Measurements from ENCODE around the gene DMPK.

The DMPK gene

DNA sequence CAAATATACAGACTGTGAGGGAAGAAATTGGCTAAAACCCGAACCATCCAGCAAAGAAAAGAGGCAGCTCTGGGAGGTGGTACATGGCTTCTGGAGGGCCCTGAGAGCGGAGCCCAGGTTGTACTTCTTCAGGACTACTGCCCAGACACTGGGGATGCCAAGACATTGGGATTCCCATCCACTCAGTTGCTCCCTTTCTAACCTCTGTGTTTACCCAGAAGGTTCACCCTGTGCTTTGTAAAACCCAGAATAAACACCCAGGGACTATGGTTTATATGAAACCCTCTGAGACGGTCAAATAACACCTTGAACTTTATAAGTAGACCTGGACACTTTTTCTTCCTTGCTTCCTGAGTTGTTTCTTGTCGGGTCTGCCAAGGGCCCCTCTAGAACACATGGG, 39.3 kb downstream of the DMPK start:
- ATAC-seq = no peak
- TF ChIP-seq ISL1 (CRISPR knock-in tag; IDR thresholded peaks at IDR 0.05) (no peak), ZC3H10 (CRISPR knock-in tag; IDR thresholded peaks at IDR 0.05) (no peak), TOX (CRISPR knock-in tag; IDR thresholded peaks at IDR 0.05; ENCODE audit: borderline replicate concordance) (no peak), ARNTL (CRISPR knock-in tag; IDR thresholded peaks at IDR 0.05; ENCODE audit: borderline replicate concordance, low read depth) (no peak), ZNF565 (CRISPR knock-in tag; conservative IDR thresholded peaks at IDR 0.05; ENCODE audit: low read depth) (no peak), ZNF8 (CRISPR knock-in tag; IDR thresholded peaks at IDR 0.05) (no peak), ESRRG (CRISPR knock-in tag; IDR thresholded peaks at IDR 0.05) (no peak), ZNF70 (CRISPR knock-in tag; IDR thresholded peaks at IDR 0.05) (no peak), TCF4 (CRISPR knock-in tag; IDR thresholded peaks at IDR 0.05; ENCODE audit: borderline replicate concordance) (no peak), RARB (CRISPR knock-in tag; IDR thresholded peaks at IDR 0.05) (no peak)
- TF ChIP-seq, protein P1, sequence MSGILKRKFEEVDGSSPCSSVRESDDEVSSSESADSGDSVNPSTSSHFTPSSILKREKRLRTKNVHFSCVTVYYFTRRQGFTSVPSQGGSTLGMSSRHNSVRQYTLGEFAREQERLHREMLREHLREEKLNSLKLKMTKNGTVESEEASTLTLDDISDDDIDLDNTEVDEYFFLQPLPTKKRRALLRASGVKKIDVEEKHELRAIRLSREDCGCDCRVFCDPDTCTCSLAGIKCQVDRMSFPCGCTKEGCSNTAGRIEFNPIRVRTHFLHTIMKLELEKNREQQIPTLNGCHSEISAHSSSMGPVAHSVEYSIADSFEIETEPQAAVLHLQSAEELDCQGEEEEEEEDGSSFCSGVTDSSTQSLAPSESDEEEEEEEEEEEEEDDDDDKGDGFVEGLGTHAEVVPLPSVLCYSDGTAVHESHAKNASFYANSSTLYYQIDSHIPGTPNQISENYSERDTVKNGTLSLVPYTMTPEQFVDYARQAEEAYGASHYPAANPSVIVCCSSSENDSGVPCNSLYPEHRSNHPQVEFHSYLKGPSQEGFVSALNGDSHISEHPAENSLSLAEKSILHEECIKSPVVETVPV (CRISPR knock-in tag; IDR thresholded peaks at IDR 0.05) = no peak
- TF ChIP-seq, protein P2, sequence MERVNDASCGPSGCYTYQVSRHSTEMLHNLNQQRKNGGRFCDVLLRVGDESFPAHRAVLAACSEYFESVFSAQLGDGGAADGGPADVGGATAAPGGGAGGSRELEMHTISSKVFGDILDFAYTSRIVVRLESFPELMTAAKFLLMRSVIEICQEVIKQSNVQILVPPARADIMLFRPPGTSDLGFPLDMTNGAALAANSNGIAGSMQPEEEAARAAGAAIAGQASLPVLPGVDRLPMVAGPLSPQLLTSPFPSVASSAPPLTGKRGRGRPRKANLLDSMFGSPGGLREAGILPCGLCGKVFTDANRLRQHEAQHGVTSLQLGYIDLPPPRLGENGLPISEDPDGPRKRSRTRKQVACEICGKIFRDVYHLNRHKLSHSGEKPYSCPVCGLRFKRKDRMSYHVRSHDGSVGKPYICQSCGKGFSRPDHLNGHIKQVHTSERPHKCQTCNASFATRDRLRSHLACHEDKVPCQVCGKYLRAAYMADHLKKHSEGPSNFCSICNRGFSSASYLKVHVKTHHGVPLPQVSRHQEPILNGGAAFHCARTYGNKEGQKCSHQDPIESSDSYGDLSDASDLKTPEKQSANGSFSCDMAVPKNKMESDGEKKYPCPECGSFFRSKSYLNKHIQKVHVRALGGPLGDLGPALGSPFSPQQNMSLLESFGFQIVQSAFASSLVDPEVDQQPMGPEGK (CRISPR knock-in tag; IDR thresholded peaks at IDR 0.05; ENCODE audit: borderline replicate concordance) = no peak
- TF ChIP-seq, protein P3, sequence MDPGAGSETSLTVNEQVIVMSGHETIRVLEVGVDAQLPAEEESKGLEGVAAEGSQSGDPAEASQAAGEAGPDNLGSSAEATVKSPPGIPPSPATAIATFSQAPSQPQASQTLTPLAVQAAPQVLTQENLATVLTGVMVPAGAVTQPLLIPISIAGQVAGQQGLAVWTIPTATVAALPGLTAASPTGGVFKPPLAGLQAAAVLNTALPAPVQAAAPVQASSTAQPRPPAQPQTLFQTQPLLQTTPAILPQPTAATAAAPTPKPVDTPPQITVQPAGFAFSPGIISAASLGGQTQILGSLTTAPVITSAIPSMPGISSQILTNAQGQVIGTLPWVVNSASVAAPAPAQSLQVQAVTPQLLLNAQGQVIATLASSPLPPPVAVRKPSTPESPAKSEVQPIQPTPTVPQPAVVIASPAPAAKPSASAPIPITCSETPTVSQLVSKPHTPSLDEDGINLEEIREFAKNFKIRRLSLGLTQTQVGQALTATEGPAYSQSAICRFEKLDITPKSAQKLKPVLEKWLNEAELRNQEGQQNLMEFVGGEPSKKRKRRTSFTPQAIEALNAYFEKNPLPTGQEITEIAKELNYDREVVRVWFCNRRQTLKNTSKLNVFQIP (CRISPR knock-in tag; IDR thresholded peaks at IDR 0.05; ENCODE audit: borderline replicate concordance, low read depth) = no peak
- TF ChIP-seq, protein P4, sequence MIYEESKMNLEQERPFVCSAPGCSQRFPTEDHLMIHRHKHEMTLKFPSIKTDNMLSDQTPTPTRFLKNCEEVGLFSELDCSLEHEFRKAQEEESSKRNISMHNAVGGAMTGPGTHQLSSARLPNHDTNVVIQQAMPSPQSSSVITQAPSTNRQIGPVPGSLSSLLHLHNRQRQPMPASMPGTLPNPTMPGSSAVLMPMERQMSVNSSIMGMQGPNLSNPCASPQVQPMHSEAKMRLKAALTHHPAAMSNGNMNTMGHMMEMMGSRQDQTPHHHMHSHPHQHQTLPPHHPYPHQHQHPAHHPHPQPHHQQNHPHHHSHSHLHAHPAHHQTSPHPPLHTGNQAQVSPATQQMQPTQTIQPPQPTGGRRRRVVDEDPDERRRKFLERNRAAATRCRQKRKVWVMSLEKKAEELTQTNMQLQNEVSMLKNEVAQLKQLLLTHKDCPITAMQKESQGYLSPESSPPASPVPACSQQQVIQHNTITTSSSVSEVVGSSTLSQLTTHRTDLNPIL (CRISPR knock-in tag; IDR thresholded peaks at IDR 0.05; ENCODE audit: low read depth) = no peak

DNA sequence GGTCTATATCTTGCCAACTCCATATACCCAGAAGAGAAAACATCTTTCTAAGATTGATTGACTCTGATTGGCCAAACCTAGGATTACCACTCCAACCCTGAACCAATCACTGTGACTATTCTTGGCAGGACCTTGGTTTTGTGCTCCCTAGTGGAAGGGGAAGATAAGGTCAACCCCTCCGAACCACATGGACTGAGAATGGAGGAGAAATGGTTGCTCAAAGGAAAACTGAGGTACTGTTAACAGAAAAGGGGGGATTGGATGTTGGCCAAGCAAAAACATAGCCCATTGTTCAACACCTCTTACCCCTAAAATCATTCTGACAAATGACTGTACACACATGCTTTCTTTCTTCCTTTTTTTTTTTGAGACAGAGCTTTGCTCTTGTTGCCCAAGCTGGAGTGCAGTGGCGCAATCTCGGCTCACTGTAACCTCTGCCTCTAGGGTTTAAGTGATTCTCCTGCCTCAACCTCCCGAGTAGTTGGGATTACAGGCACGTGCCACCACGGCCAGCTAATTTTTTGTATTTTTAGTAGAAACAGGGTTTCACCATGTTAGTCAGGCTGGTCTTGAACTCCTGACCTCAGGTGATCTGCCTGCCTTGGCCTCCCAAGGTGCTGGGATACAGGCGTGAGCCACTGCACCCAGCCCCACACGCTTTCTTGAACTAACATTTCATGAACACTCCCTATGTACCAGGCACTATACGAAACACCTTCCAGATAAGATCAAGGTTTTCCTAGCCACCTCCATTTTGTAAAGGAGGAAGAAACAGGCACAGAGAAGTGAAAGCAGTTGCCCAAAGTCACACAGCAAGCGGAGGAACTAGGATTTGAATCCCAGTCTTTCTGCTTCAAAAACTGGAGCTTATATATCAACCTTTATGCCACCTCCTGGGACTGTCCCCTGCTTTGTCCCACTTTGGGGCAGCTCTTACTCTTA, 42.5 kb downstream of the DMPK start:
- ATAC-seq = 0 out of 3 replicates have a peak, but pooled peaks have one; percentile 22
- TF ChIP-seq, protein P4 (CRISPR knock-in tag; IDR thresholded peaks at IDR 0.05; ENCODE audit: low read depth) = no peak
- TF ChIP-seq ESRRG (CRISPR knock-in tag; IDR thresholded peaks at IDR 0.05) = no peak
- TF ChIP-seq ZFP3 (CRISPR knock-in tag; IDR thresholded peaks at IDR 0.05) = no peak
- no peak for TF ChIP-seq RARB (CRISPR knock-in tag; IDR thresholded peaks at IDR 0.05)
- TF ChIP-seq TCF4 (CRISPR knock-in tag; IDR thresholded peaks at IDR 0.05; ENCODE audit: borderline replicate concordance) = no peak
- TF ChIP-seq, protein P3 (CRISPR knock-in tag; IDR thresholded peaks at IDR 0.05; ENCODE audit: borderline replicate concordance, low read depth) = no peak
- no peak for TF ChIP-seq SNAI2 (CRISPR knock-in tag; IDR thresholded peaks at IDR 0.05)
- TF ChIP-seq CSDC2 (CRISPR knock-in tag; IDR thresholded peaks at IDR 0.05) = no peak
- no peak for TF ChIP-seq ZNF70 (CRISPR knock-in tag; IDR thresholded peaks at IDR 0.05)
- TF ChIP-seq BACH2 (CRISPR knock-in tag; IDR thresholded peaks at IDR 0.05; ENCODE audit: borderline replicate concordance) = no peak
- TF ChIP-seq GLIS3 (CRISPR knock-in tag; IDR thresholded peaks at IDR 0.05) = no peak
- TF ChIP-seq, protein P1 (CRISPR knock-in tag; IDR thresholded peaks at IDR 0.05) = no peak
- TF ChIP-seq PPARA (CRISPR knock-in tag; IDR thresholded peaks at IDR 0.05; ENCODE audit: borderline replicate concordance) = no peak
- TF ChIP-seq TOX (CRISPR knock-in tag; IDR thresholded peaks at IDR 0.05; ENCODE audit: borderline replicate concordance) = no peak
- no peak for TF ChIP-seq ZC3H10 (CRISPR knock-in tag; IDR thresholded peaks at IDR 0.05)
- TF ChIP-seq, protein P5, sequence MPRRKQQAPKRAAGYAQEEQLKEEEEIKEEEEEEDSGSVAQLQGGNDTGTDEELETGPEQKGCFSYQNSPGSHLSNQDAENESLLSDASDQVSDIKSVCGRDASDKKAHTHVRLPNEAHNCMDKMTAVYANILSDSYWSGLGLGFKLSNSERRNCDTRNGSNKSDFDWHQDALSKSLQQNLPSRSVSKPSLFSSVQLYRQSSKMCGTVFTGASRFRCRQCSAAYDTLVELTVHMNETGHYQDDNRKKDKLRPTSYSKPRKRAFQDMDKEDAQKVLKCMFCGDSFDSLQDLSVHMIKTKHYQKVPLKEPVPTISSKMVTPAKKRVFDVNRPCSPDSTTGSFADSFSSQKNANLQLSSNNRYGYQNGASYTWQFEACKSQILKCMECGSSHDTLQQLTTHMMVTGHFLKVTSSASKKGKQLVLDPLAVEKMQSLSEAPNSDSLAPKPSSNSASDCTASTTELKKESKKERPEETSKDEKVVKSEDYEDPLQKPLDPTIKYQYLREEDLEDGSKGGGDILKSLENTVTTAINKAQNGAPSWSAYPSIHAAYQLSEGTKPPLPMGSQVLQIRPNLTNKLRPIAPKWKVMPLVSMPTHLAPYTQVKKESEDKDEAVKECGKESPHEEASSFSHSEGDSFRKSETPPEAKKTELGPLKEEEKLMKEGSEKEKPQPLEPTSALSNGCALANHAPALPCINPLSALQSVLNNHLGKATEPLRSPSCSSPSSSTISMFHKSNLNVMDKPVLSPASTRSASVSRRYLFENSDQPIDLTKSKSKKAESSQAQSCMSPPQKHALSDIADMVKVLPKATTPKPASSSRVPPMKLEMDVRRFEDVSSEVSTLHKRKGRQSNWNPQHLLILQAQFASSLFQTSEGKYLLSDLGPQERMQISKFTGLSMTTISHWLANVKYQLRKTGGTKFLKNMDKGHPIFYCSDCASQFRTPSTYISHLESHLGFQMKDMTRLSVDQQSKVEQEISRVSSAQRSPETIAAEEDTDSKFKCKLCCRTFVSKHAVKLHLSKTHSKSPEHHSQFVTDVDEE (CRISPR knock-in tag; IDR thresholded peaks at IDR 0.05) = no peak
- no peak for TF ChIP-seq ARNTL (CRISPR knock-in tag; IDR thresholded peaks at IDR 0.05; ENCODE audit: borderline replicate concordance, low read depth)
- TF ChIP-seq ZFP30 (CRISPR knock-in tag; IDR thresholded peaks at IDR 0.05) = no peak
- no peak for TF ChIP-seq ZNF565 (CRISPR knock-in tag; conservative IDR thresholded peaks at IDR 0.05; ENCODE audit: low read depth)
- TF ChIP-seq ISL1 (CRISPR knock-in tag; IDR thresholded peaks at IDR 0.05) = no peak
